GM23248 (cell line): ENCODE data around the gene NUDCD2.

ENCODE experiments used
- EZH2 ChIP-seq: fragments of 200-600 bp; sonication (generic); IDR thresholded peaks from 2 replicates; pipeline ENCODE4 v1.6.1; 2018; ENCODE audit warnings: antibody characterized with exemption, mild to moderate bottlenecking; ENCODE audit not compliant: insufficient read depth, poor library complexity, severe bottlenecking
- EZH2phosphoT487 ChIP-seq: fragments of 200-600 bp; sonication (generic); IDR thresholded peaks from 2 replicates; pipeline ENCODE4 v1.6.1; 2018; ENCODE audit warnings: antibody characterized with exemption, moderate library complexity, mild to moderate bottlenecking, low read depth; ENCODE audit not compliant: insufficient read depth

GRCh38 chr5:163463063-163463435 lies 3.1 kb upstream of the NUDCD2 start:
- TF ChIP-seq EZH2, result no peak
- no peak for TF ChIP-seq EZH2phosphoT487
